T-cell (primary cell): ENCODE results near the gene TAGAP. TPM values are rescaled to one million over a fixed set of nuclear protein-coding genes. Genes with fewer than 3 reads are reported as not detected.
"Not testable (repeated sequence)": the region's sequence is repeated elsewhere in the genome, so short reads cannot be mapped to it uniquely, and the experiment has no call there.

Source experiments
- ATAC-seq, 4 experiments: fragments of 200-7000 bp in 3 of 4; fragments of 150-1000 bp in 1 of 4; cut with Tn5 transposase; replicated peaks in 1 of 4; 1 replicate in 3 of 4; 2 replicates in 1 of 4; pipeline ENCODE4 v1.10.0; 2021; ENCODE audit warnings: moderate library complexity in 3 of 4, mild to moderate bottlenecking in 2 of 4, moderate number of reproducible peaks in 1 of 4
- CTCF ChIA-PET, 2 donors: fragments of 300-600 bp; sonication (Branson Sonifier 250); formaldehyde crosslinking; loops; one replicate each; lab custom pipeline; 2022; ENCODE audit warnings: antibody characterized with exemption in 2 of 2; lab: Charles Lee
- POLR2A ChIA-PET, 2 donors: fragments of 300-600 bp; sonication (Branson Sonifier 250); formaldehyde crosslinking; loops; one replicate each; lab custom pipeline; 2022; ENCODE audit warnings: antibody characterized with exemption in 2 of 2; lab: Charles Lee
- DNase-seq, 35 experiments: peaks; one replicate each; pipeline versions ENCODE4 v3.0.0 to v3.0.0-alpha.2; 2013 to 2023
- H3K27ac ChIP-seq: one replicate; pipeline ENCODE4 v1.5.1; 2013; ENCODE audit warnings: low read length
- H3K27me3 ChIP-seq, 2 experiments: replicated peaks in 1 of 2; 1 replicate in 1 of 2; 2 replicates in 1 of 2; pipeline versions ENCODE4 v1.6.1 to v1.7.0; 2013; ENCODE audit warnings: low read length in 1 of 2, mixed read lengths in 1 of 2; ENCODE audit not compliant: control insufficient read depth in 2 of 2, insufficient read depth in 2 of 2; ENCODE audit errors: extremely low read depth in 1 of 2
- H3K36me3 ChIP-seq, 2 donors: 1 replicate in 1 of 2; 2 replicates in 1 of 2; pipeline versions ENCODE4 v1.6.1 to v1.7.0; 2013; ENCODE audit warnings: low read length in 1 of 2; ENCODE audit not compliant: control insufficient read depth in 2 of 2, insufficient read depth in 1 of 2; ENCODE audit errors: extremely low read depth in 1 of 2
- H3K4me1 ChIP-seq, 2 experiments: 1 replicate in 1 of 2; 2 replicates in 1 of 2; pipeline versions ENCODE4 v1.6.1 to v1.7.0; 2013; ENCODE audit warnings: low read length in 2 of 2, mixed read lengths in 1 of 2; ENCODE audit not compliant: insufficient read depth in 2 of 2, control insufficient read depth in 1 of 2; ENCODE audit errors: extremely low read depth in 1 of 2
- H3K4me3 ChIP-seq, 2 donors: 1 replicate in 1 of 2; 2 replicates in 1 of 2; pipeline versions ENCODE4 v1.5.1 to v1.7.0; 2013; ENCODE audit warnings: mild to moderate bottlenecking in 2 of 2, low read length in 1 of 2, moderate library complexity in 1 of 2; ENCODE audit not compliant: control insufficient read depth in 1 of 2; ENCODE audit errors: extremely low read depth in 1 of 2
- H3K9me3 ChIP-seq: 2 replicates; pipeline ENCODE4 v1.7.0; 2013
- H3K27ac Mint-ChIP-seq, 2 donors: one replicate each; pipeline ENCODE4 v1.8.0; 2020 to 2021; ENCODE audit warnings: mild to moderate bottlenecking in 2 of 2, mixed read lengths in 2 of 2
- H3K27me3 Mint-ChIP-seq, 2 donors: one replicate each; pipeline ENCODE4 v1.8.0; 2021 to 2022; ENCODE audit warnings: mixed read lengths in 2 of 2
- H3K36me3 Mint-ChIP-seq: one replicate; pipeline ENCODE4 v1.8.0; 2021; ENCODE audit warnings: mixed read lengths
- H3K4me1 Mint-ChIP-seq, 3 donors: one replicate each; pipeline ENCODE4 v1.8.0; 2020 to 2022; ENCODE audit warnings: mixed read lengths in 3 of 3, mild to moderate bottlenecking in 1 of 3
- H3K4me3 Mint-ChIP-seq, 3 donors: one replicate each; pipeline ENCODE4 v1.8.0; 2020 to 2022; ENCODE audit warnings: mild to moderate bottlenecking in 3 of 3, mixed read lengths in 3 of 3, moderate library complexity in 3 of 3
- H3K9me3 Mint-ChIP-seq, 3 donors: one replicate each; pipeline ENCODE4 v1.8.0; 2020 to 2022; ENCODE audit warnings: mixed read lengths in 3 of 3
- WGBS: methylation state at CpG from one replicate; pipeline ENCODE4 v1.1.5; 2013; ENCODE audit warnings: missing lambda C conversion rate; ENCODE audit not compliant: insufficient coverage; 5-methylcytosine and 5-hydroxymethylcytosine counted together
- total RNA-seq, 35 experiments: library from RNA in 6 of 35; stranded (reverse) in 6 of 35; fragments of 120-200 nt in 1 of 35; gene quantifications; one replicate each; pipeline versions ENCODE4 v1.2.1 to v1.2.4 and lab custom pipeline; 2013 to 2026

The TAGAP gene
- total RNA-seq, 5 donors from 2014 or later (not counting 1 experiment from before 2014, with no cell fraction given) = 110 to 224 (median 128) TPM

GRCh38 chr6:159041181-159041580 is 3.6 kb downstream of the TAGAP start:
- no peak for DNase-seq
- peak overlapping the region; percentile 96 to 98 (median 96) for H3K4me3 Mint-ChIP-seq
- H3K4me1 Mint-ChIP-seq = peaks cover 68 to 72% (median 72%) of the 10 kb centered on the region in 3 donors
- CTCF ChIA-PET = interaction anchor here (0.7 to 5.0 kb wide), 12 partner anchors 18 to 93 kb away, joined by 3 to 101 read pairs (median 6); no protein-coding TSS in a partner anchor
- 51% methylated on average over 2 of the region's 7 CpGs for WGBS
- Histone ChIP-seq H3K9me3 (no peaks in the 10 kb centered on the region), H3K36me3 (peaks cover 14 to 75% of the 10 kb centered on the region in 2 donors), H3K4me3 (peak overlapping the region; percentile 50 to 69), H3K27ac (peak overlapping the region; percentile 90), H3K4me1 (peaks cover 52 to 58% of the 10 kb centered on the region in 2 experiments), H3K27me3 (no peaks in the 10 kb centered on the region)
- ATAC-seq = no peak
- H3K27me3 Mint-ChIP-seq = no peaks in the 10 kb centered on the region
- POLR2A ChIA-PET = interaction anchor here (0.7 to 4.9 kb wide), 9 partner anchors 23 to 381 kb away, joined by 3 to 95 read pairs (median 5); no protein-coding TSS in a partner anchor
- H3K9me3 Mint-ChIP-seq = no peaks in the 10 kb centered on the region
- peaks cover 69% of the 10 kb centered on the region for H3K36me3 Mint-ChIP-seq
- peak overlapping the region; percentile 98 for H3K27ac Mint-ChIP-seq

GRCh38 chr6:159039885-159040258 is 4.9 kb downstream of the TAGAP start:
- H3K36me3 Mint-ChIP-seq = peaks cover 82% of the 10 kb centered on the region
- WGBS = no CpG with 5 or more reads among the region's 1 CpG
- H3K4me1 ChIP-seq = peaks cover 46 to 58% of the 10 kb centered on the region in 2 experiments

DNA sequence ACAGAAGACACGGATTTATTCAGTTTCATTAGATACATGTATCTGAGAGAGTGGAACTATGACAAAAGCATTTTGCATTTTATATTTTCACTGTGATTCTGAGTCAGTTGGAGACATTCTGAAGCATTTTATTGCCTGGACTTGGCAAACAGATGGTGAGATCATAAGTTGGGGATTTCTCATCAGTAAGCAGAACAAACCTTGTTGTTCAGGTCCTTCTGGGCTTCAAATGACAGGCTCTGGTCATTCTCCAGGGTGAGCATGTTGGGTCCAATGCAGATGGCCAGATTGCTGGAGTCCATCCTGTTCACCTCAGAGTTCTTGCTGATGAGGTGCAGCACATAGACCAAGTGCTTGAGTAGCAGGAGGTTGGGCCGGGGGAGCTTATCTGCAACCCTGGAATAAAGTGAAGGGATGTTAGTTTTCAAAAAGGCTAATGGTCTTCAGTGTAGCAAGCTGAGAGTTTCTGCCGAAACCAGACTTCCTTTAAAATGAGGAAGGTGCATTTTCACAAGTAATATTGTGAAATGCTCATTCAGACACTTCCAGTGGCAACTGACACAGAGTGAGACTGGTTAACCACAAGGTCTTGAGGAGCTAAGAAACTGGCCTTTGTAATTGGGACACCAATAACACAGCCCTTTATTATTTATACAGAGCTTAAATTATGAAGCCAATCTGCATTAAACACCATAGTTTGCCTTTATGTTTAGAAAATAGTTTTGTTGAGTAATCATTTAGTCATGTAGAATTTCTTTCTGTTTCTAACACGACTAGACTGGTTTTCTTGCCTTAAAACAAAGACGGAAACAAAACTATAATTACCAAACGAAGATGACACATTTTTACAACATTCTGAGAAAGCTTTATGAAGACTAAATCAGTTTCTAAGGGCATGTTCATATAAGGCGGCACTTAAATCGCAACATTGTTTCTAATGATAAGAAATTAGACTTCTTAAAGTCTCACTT is 5.6 kb downstream of the TAGAP start:
- H3K27me3 Mint-ChIP-seq = no peaks in the 10 kb centered on the region
- peak overlapping the region; percentile 98 for H3K27ac Mint-ChIP-seq
- Histone ChIP-seq H3K4me1 (peaks cover 46 to 58% of the 10 kb centered on the region in 2 experiments), H3K27ac (peak overlapping the region; percentile 90), H3K9me3 (no peaks in the 10 kb centered on the region), H3K36me3 (peaks cover 21 to 88% of the 10 kb centered on the region in 2 donors), H3K27me3 (no peaks in the 10 kb centered on the region), H3K4me3 (peak overlapping the region; percentile 54 to 69)
- POLR2A ChIA-PET = interaction anchor here (0.5 to 1.6 kb wide), 18 partner anchors 9 to 458 kb away, joined by 3 to 14 read pairs (median 4); partner anchors contain the start of gene SYTL3 (in 1 of the 2)
- CTCF ChIA-PET = interaction anchor here (0.8 to 2.7 kb wide), 12 partner anchors 23 to 169 kb away, joined by 3 to 26 read pairs (median 4); no protein-coding TSS in a partner anchor
- H3K4me1 Mint-ChIP-seq = peaks cover 69 to 79% (median 73%) of the 10 kb centered on the region in 3 donors
- no peak for ATAC-seq
- DNase-seq = peak in 5 of 35 experiments; percentile 15 to 63 (median 39)
- H3K4me3 Mint-ChIP-seq = peak overlapping the region; percentile 96 to 98 (median 96)
- WGBS = no CpG with 5 or more reads among the region's 8 CpGs
- H3K9me3 Mint-ChIP-seq = no peaks in the 10 kb centered on the region
- H3K36me3 Mint-ChIP-seq = peaks cover 80% of the 10 kb centered on the region

More at GRCh38 chr6:159039885-159040258, 4.9 kb downstream of the TAGAP start:
- Histone ChIP-seq H3K36me3 (peaks cover 21 to 88% of the 10 kb centered on the region in 2 donors), H3K27ac (peak overlapping the region; percentile 90), H3K27me3 (no peaks in the 10 kb centered on the region), H3K9me3 (no peaks in the 10 kb centered on the region), H3K4me3 (peak overlapping the region; percentile 54 to 69)
- ChIA-PET POLR2A (interaction anchor here (0.5 to 1.6 kb wide), 14 partner anchors 18 to 459 kb away, joined by 3 to 11 read pairs (median 4); partner anchors contain the start of gene SYTL3 (in 1 of the 2)), CTCF (interaction anchor here (0.7 to 2.7 kb wide), 12 partner anchors 23 to 170 kb away, joined by 3 to 26 read pairs (median 6); no protein-coding TSS in a partner anchor)
- H3K9me3 Mint-ChIP-seq = no peaks in the 10 kb centered on the region
- H3K4me1 Mint-ChIP-seq = peaks cover 69 to 76% (median 72%) of the 10 kb centered on the region in 3 donors
- DNase-seq (no peak), ATAC-seq (no peak)
- no peaks in the 10 kb centered on the region for H3K27me3 Mint-ChIP-seq
- H3K27ac Mint-ChIP-seq = peak overlapping the region; percentile 98
- peak overlapping the region; percentile 96 to 98 (median 96) for H3K4me3 Mint-ChIP-seq

GRCh38 chr6:159038318-159038717 is 6.5 kb downstream of the TAGAP start:
- peak overlapping the region; percentile 90 for H3K27ac ChIP-seq
- H3K36me3 Mint-ChIP-seq = peaks cover 72% of the 10 kb centered on the region

DNA sequence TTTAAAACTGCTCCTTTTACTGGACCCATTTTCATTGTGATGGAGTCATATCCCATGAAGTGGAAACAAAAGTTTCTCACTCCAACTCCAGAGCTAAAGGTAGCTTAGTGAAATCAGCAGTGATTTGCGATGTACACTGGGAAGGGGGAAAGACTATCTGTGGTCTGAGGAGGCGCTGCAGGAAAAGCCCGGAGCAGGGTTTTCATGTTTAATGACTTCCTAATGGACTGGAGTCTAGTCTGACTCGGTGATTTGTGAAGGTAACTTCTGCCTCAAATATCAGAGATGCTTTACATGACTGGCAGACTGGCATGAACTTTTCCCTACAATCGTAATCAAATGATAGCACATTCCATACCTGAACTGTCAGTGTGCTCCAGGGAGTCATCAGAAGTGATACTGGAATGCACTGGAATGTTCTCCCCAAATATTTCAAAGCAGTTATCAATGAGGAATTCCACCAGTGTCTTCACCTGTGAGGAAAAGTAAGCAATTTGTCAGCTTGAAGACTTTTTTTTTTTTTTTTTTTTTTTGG is 7.0 kb downstream of the TAGAP start:
- ChIA-PET POLR2A (interaction anchor here (0.6 to 1.1 kb wide), 5 partner anchors 20 to 138 kb away, joined by 3 to 7 read pairs (median 5); no protein-coding TSS in a partner anchor), CTCF (interaction anchor here (0.6 to 2.7 kb wide), 7 partner anchors 29 to 1913 kb away, joined by 3 to 26 read pairs (median 4); no protein-coding TSS in a partner anchor)
- no peak for ATAC-seq
- H3K9me3 Mint-ChIP-seq = no peaks in the 10 kb centered on the region
- H3K27ac Mint-ChIP-seq = peak overlapping the region; percentile 92 to 94
- WGBS = 86% methylated on average over 1 of the region's 5 CpGs
- no peaks in the 10 kb centered on the region for H3K27me3 ChIP-seq
- no peak overlapping the region for H3K4me3 ChIP-seq
- DNase-seq = no peak
- H3K4me1 Mint-ChIP-seq = peaks cover 69 to 82% (median 75%) of the 10 kb centered on the region in 3 donors
- peaks cover 68% of the 10 kb centered on the region for H3K36me3 Mint-ChIP-seq
- H3K36me3 ChIP-seq = peaks cover 21 to 79% of the 10 kb centered on the region in 2 donors
- peaks cover 41 to 58% of the 10 kb centered on the region in 2 experiments for H3K4me1 ChIP-seq
- no peaks in the 10 kb centered on the region for H3K9me3 ChIP-seq
- H3K27ac ChIP-seq = peak overlapping the region; percentile 49
- no peaks in the 10 kb centered on the region for H3K27me3 Mint-ChIP-seq
- peak overlapping the region in 2 of 3 donors; percentile 51 to 96 for H3K4me3 Mint-ChIP-seq

More at GRCh38 chr6:159038318-159038717, 6.5 kb downstream of the TAGAP start:
- H3K27me3 ChIP-seq, DNase-seq, ATAC-seq, H3K9me3 Mint-ChIP-seq, H3K9me3 ChIP-seq, H3K4me3 ChIP-seq, H3K27me3 Mint-ChIP-seq: not testable (repeated sequence)
- Mint-ChIP-seq H3K4me1 (peaks cover 72 to 83% (median 73%) of the 10 kb centered on the region in 3 donors), H3K27ac (peak overlapping the region; percentile 92 to 94), H3K4me3 (peak overlapping the region in 2 of 3 donors; percentile 17 to 96)
- POLR2A ChIA-PET = interaction anchor here (0.6 to 1.6 kb wide), 5 partner anchors 20 to 138 kb away, joined by 3 to 7 read pairs (median 5); no protein-coding TSS in a partner anchor
- peaks cover 21 to 84% of the 10 kb centered on the region in 2 donors for H3K36me3 ChIP-seq
- WGBS = no CpG with 5 or more reads among the region's 12 CpGs
- peaks cover 46 to 58% of the 10 kb centered on the region in 2 experiments for H3K4me1 ChIP-seq
- CTCF ChIA-PET = interaction anchor here (0.6 to 2.7 kb wide), 7 partner anchors 29 to 1913 kb away, joined by 3 to 26 read pairs (median 4); no protein-coding TSS in a partner anchor
